HepG2 (cell line): ENCODE data around the gene CCDC34. TPM values are rescaled to one million over a fixed set of nuclear protein-coding genes. Genes with fewer than 3 reads are reported as not detected.

Source experiments
- ADNP ChIP-seq: sonication (generic); formaldehyde crosslinking; IDR thresholded peaks from 2 replicates; pipeline ENCODE4 v1.4.0; 2020; ENCODE audit warnings: missing genetic modification reagents
- CEBPG ChIP-seq: IDR thresholded peaks from 2 replicates; pipeline ENCODE4 v1.6.1; 2016
- ELF3 ChIP-seq: IDR thresholded peaks from 2 replicates; pipeline ENCODE4 v1.6.1; 2016; ENCODE audit warnings: missing genetic modification reagents, missing compliant biosample characterization
- KDM4B ChIP-seq: sonication (generic); formaldehyde crosslinking; IDR thresholded peaks from 2 replicates; pipeline ENCODE4 v1.4.0; 2020; ENCODE audit warnings: missing genetic modification reagents
- KDM6A ChIP-seq: IDR thresholded peaks from 2 replicates; pipeline ENCODE4 v1.6.1; 2016; ENCODE audit warnings: low read depth
- KLF13 ChIP-seq: sonication (generic); formaldehyde crosslinking; IDR thresholded peaks from 2 replicates; pipeline ENCODE4 v1.4.0; 2020; ENCODE audit warnings: mild to moderate bottlenecking, missing genetic modification reagents
- PHF5A ChIP-seq: IDR thresholded peaks from one replicate; pipeline ENCODE4 v1.6.1; 2018; ENCODE audit warnings: low read depth, missing genetic modification reagents; ENCODE audit not compliant: unreplicated experiment
- POLR2AphosphoS2 ChIP-seq: IDR thresholded peaks from 2 replicates; pipeline ENCODE4 v1.6.1; 2011; ENCODE audit warnings: low read depth, low read length, improper control_type of control experiment
- POLR2AphosphoS5 ChIP-seq: IDR thresholded peaks from 2 replicates; pipeline ENCODE4 v1.6.1; 2012; ENCODE audit warnings: low read depth, low read length
- RFX3 ChIP-seq: IDR thresholded peaks from 2 replicates; pipeline ENCODE4 v1.6.1; 2016; ENCODE audit warnings: missing biosample characterization, missing genetic modification reagents
- RNF2 ChIP-seq: fragments of 450-650 bp; conservative IDR thresholded peaks from 2 replicates; pipeline ENCODE4 v1.6.1; 2016; ENCODE audit warnings: low read depth
- SATB2 ChIP-seq: sonication (generic); formaldehyde crosslinking; IDR thresholded peaks from 2 replicates; pipeline ENCODE4 v1.5.0; 2020; ENCODE audit warnings: missing genetic modification reagents
- SETDB1 ChIP-seq: sonication (generic); formaldehyde crosslinking; IDR thresholded peaks from 2 replicates; pipeline ENCODE4 v1.5.1; 2020; ENCODE audit warnings: missing genetic modification reagents, mild to moderate bottlenecking, borderline replicate concordance
- SIX1 ChIP-seq: sonication (generic); formaldehyde crosslinking; IDR thresholded peaks from 2 replicates; pipeline ENCODE4 v1.4.0; 2020; ENCODE audit warnings: missing genetic modification reagents, borderline replicate concordance
- TERF1 ChIP-seq: sonication (generic); formaldehyde crosslinking; IDR thresholded peaks from 2 replicates; pipeline ENCODE4 v1.8.0; 2022; ENCODE audit warnings: mild to moderate bottlenecking, missing genetic modification reagents, moderate library complexity
- ZBTB3 ChIP-seq: sonication (generic); formaldehyde crosslinking; IDR thresholded peaks from 2 replicates; pipeline ENCODE4 v1.4.0; 2020; ENCODE audit warnings: low read depth, mild to moderate bottlenecking, moderate library complexity, missing genetic modification reagents, borderline replicate concordance
- ZBTB4 ChIP-seq: sonication (generic); formaldehyde crosslinking; IDR thresholded peaks from 2 replicates; pipeline ENCODE4 v1.4.0; 2020; ENCODE audit warnings: missing genetic modification reagents, mild to moderate bottlenecking, borderline replicate concordance
- ZFAT ChIP-seq: sonication (generic); formaldehyde crosslinking; conservative IDR thresholded peaks from 2 replicates; pipeline ENCODE4 v1.8.1; 2023; ENCODE audit warnings: missing genetic modification reagents, inconsistent platforms
- ZNF138 ChIP-seq: sonication (generic); formaldehyde crosslinking; IDR thresholded peaks from 2 replicates; pipeline ENCODE4 v1.5.0; 2020; ENCODE audit warnings: mild to moderate bottlenecking, low read depth, missing genetic modification reagents
- ZNF382 ChIP-seq: sonication (generic); formaldehyde crosslinking; IDR thresholded peaks from 2 replicates; pipeline ENCODE4 v1.5.0; 2020; ENCODE audit warnings: missing genetic modification reagents, mild to moderate bottlenecking, borderline replicate concordance
- ZNF777 ChIP-seq: sonication (generic); formaldehyde crosslinking; IDR thresholded peaks from 2 replicates; pipeline ENCODE4 v1.4.0; 2020; ENCODE audit warnings: missing genetic modification reagents
- ZSCAN21 ChIP-seq: sonication (generic); formaldehyde crosslinking; IDR thresholded peaks from 2 replicates; pipeline ENCODE4 v1.8.0; 2022; ENCODE audit warnings: mild to moderate bottlenecking, missing genetic modification reagents, moderate library complexity, borderline replicate concordance
- ZSCAN9 ChIP-seq: IDR thresholded peaks from 2 replicates; pipeline ENCODE4 v1.6.1; 2016; ENCODE audit warnings: borderline replicate concordance
- polyA plus RNA-seq, 8 experiments: library from polyadenylated mRNA; depleted of rRNA in 3 of 8; stranded (reverse) in 7 of 8; unstranded in 1 of 8; fragments of >200 nt; fragmentation: Illumina TruSeq in 4 of 8; extraction: Trizol in 4 of 8; gene quantifications; 2 replicates each; pipeline versions ENCODE4 v1.2.1 to v1.2.3, GENCODE V29; 2011 to 2016; ENCODE audit warnings: low read depth in 4 of 8, missing spikeins in 1 of 8, mixed read lengths in 1 of 8; ENCODE audit not compliant: insufficient read depth in 1 of 8
- total RNA-seq, 5 experiments: library from RNA; depleted of rRNA; stranded (reverse); fragments of >200 nt; fragmentation: Illumina TruSeq; extraction: Trizol; gene quantifications; 2 replicates each; pipeline ENCODE4 v1.2.3, GENCODE V29; 2016; ENCODE audit warnings: low read depth in 1 of 5
- TF ChIP-seq, protein P1 (sequence below): IDR thresholded peaks from 2 replicates; pipeline ENCODE4 v1.6.1; 2012; ENCODE audit warnings: low read depth, low read length, improper control_type of control experiment

CCDC34 gene
- total and polyA plus RNA-seq, 2 of the 13 experiments (the other 11 are each of a cell fraction or from before 2014, with no cell fraction given): 7.6 to 34.3 TPM

GRCh38 chr11:27395556-27396258, 32.7 kb upstream of the CCDC34 start (continued):
- 0 out of 2 replicates have a peak, but pooled peaks have one; percentile 15 for TF ChIP-seq ZSCAN9 (CRISPR knock-in tag)
- no peak for TF ChIP-seq RFX3
- TF ChIP-seq SETDB1 (CRISPR knock-in tag): no peak
- TF ChIP-seq POLR2AphosphoS5: no peak
- TF ChIP-seq ZBTB3 (CRISPR knock-in tag): no peak
- TF ChIP-seq KDM6A (CRISPR knock-in tag): peak; percentile 47
- no peak for TF ChIP-seq ZNF138 (CRISPR knock-in tag)
- TF ChIP-seq, protein P1, sequence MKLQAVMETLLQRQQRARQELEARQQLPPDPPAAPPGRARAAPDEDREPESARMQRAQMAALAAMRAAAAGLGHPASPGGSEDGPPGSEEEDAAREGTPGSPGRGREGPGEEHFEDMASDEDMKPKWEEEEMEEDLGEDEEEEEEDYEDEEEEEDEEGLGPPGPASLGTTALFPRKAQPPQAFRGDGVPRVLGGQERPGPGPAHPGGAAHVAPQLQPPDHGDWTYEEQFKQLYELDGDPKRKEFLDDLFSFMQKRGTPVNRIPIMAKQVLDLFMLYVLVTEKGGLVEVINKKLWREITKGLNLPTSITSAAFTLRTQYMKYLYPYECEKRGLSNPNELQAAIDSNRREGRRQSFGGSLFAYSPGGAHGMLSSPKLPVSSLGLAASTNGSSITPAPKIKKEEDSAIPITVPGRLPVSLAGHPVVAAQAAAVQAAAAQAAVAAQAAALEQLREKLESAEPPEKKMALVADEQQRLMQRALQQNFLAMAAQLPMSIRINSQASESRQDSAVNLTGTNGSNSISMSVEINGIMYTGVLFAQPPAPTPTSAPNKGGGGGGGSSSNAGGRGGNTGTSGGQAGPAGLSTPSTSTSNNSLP: peak; percentile 94
- TF ChIP-seq ELF3 (CRISPR knock-in tag): no peak
- no peak for TF ChIP-seq SATB2
- no peak for TF ChIP-seq KDM4B
- no peak for TF ChIP-seq ZFAT (CRISPR knock-in tag)
- TF ChIP-seq POLR2AphosphoS2: no peak
- no peak for TF ChIP-seq ADNP
- TF ChIP-seq ZBTB4 (CRISPR knock-in tag): no peak
- no peak for TF ChIP-seq ZSCAN21 (CRISPR knock-in tag)
- no peak for TF ChIP-seq ZNF382 (CRISPR knock-in tag)
- peak; percentile 57 for TF ChIP-seq CEBPG (CRISPR knock-in tag)
- no peak for TF ChIP-seq TERF1 (CRISPR knock-in tag)
- no peak for TF ChIP-seq ZNF777 (CRISPR knock-in tag)
- no peak for TF ChIP-seq RNF2
- TF ChIP-seq PHF5A: no peak
- TF ChIP-seq SIX1: peak; percentile 76; the same call in 1 of the 2 replicates
- TF ChIP-seq KLF13 (CRISPR knock-in tag): no peak
